ENCODE data around the gene BCL2L12. TPM values are rescaled to one million over a fixed set of nuclear protein-coding genes. Genes with fewer than 3 reads are reported as not detected.
A peak's percentile ranks its signal among the peaks of the same experiment; 100 is the strongest.

Gene BCL2L12
- total and polyA plus RNA-seq, 4 donors, result 1.6 to 15.7 (median 6.8) TPM

GRCh38 chr19:49642492-49643035 lies 23.2 kb upstream of the BCL2L12 start:
- no peaks in the 10 kb centered on the region for H3K9me3 ChIP-seq (ENCODE audit: control insufficient read depth in 4 of 4, low read length in 3 of 4)
- peaks cover 2 to 9% (median 7%) of the 10 kb centered on the region in 4 donors for H3K36me3 ChIP-seq (ENCODE audit: control insufficient read depth in 4 of 4, insufficient read depth in 3 of 4, low read depth in 1 of 4, low read length in 3 of 4)
- peaks cover 0 to 32% (median 17%) of the 10 kb centered on the region in 4 donors for H3K4me1 ChIP-seq (ENCODE audit: control insufficient read depth in 4 of 4, insufficient read depth in 4 of 4, low read length in 3 of 4)
- TF ChIP-seq GABPA (IDR thresholded peaks at IDR 0.05 in 1 of 2, conservative IDR thresholded peaks at IDR 0.05 in 1 of 2), result no peak
- no peak for TF ChIP-seq ATF3 (IDR thresholded peaks at IDR 0.05)
- TF ChIP-seq MAX (IDR thresholded peaks at IDR 0.05), result no peak
- no peak for TF ChIP-seq HNF4A (conservative IDR thresholded peaks at IDR 0.05)
- TF ChIP-seq FOXA2 (IDR thresholded peaks at IDR 0.05), result no peak
- TF ChIP-seq RXRA (IDR thresholded peaks at IDR 0.05), result no peak
- WGBS, result 10% methylated on average over 5 of the region's 5 CpGs
- H3K4me3 ChIP-seq (ENCODE audit: low read depth in 1 of 3, low read length in 3 of 3), result peak overlapping the region; percentile 76 to 99 (median 81)
- H3K27ac ChIP-seq (ENCODE audit: low read depth in 1 of 2, low read length in 2 of 2), result peak overlapping the region; percentile 70 to 84
- H3K9ac ChIP-seq (ENCODE audit: low read depth in 1 of 2, low read length in 2 of 2), result peak overlapping the region; percentile 73 to 98
- DNase-seq (ENCODE audit: low spot score), result no peak
- H3K27me3 ChIP-seq (ENCODE audit: control insufficient read depth in 4 of 4, insufficient read depth in 4 of 4, low read length in 3 of 4), result no peaks in the 10 kb centered on the region

GRCh38 chr19:49643466-49643865 lies 22.3 kb upstream of the BCL2L12 start:
- no peak for DNase-seq (ENCODE audit: low spot score)
- Histone ChIP-seq H3K4me1 (ENCODE audit: control insufficient read depth in 4 of 4, insufficient read depth in 4 of 4, low read length in 3 of 4) (peaks cover 0 to 32% (median 16%) of the 10 kb centered on the region in 4 donors), H3K27ac (ENCODE audit: low read depth in 1 of 2, low read length in 2 of 2) (no peak overlapping the region), H3K27me3 (ENCODE audit: control insufficient read depth in 4 of 4, insufficient read depth in 4 of 4, low read length in 3 of 4) (no peaks in the 10 kb centered on the region), H3K9me3 (ENCODE audit: control insufficient read depth in 4 of 4, low read length in 3 of 4) (no peaks in the 10 kb centered on the region), H3K36me3 (ENCODE audit: control insufficient read depth in 4 of 4, insufficient read depth in 3 of 4, low read depth in 1 of 4, low read length in 3 of 4) (peaks cover 2 to 9% (median 7%) of the 10 kb centered on the region in 4 donors), H3K9ac (ENCODE audit: low read depth in 1 of 2, low read length in 2 of 2) (peak overlapping the region in 1 of 2 donors; percentile 98), H3K4me3 (ENCODE audit: low read depth in 1 of 3, low read length in 3 of 3) (no peak overlapping the region)
- no peak for TF ChIP-seq RXRA (IDR thresholded peaks at IDR 0.05)
- TF ChIP-seq REST (IDR thresholded peaks at IDR 0.05), result no peak
- no peak for TF ChIP-seq RAD21 (IDR thresholded peaks at IDR 0.05)
- 88% methylated on average over 2 of the region's 2 CpGs for WGBS

- no peak for DNase-seq (ENCODE audit: low spot score)
- Histone ChIP-seq H3K36me3 (ENCODE audit: control insufficient read depth in 4 of 4, insufficient read depth in 3 of 4, low read depth in 1 of 4, low read length in 3 of 4) (peaks cover 5 to 25% (median 20%) of the 10 kb centered on the region in 4 donors), H3K27ac (ENCODE audit: low read depth in 1 of 2, low read length in 2 of 2) (no peak overlapping the region), H3K4me1 (ENCODE audit: control insufficient read depth in 4 of 4, insufficient read depth in 4 of 4, low read length in 3 of 4) (peaks cover 0 to 26% (median 13%) of the 10 kb centered on the region in 4 donors), H3K9me3 (ENCODE audit: control insufficient read depth in 4 of 4, low read length in 3 of 4) (no peaks in the 10 kb centered on the region), H3K27me3 (ENCODE audit: control insufficient read depth in 4 of 4, insufficient read depth in 4 of 4, low read length in 3 of 4) (no peaks in the 10 kb centered on the region), H3K4me3 (ENCODE audit: low read depth in 1 of 3, low read length in 3 of 3) (no peak overlapping the region), H3K9ac (ENCODE audit: low read depth in 1 of 2, low read length in 2 of 2) (no peak overlapping the region)
- 94% methylated on average over 11 of the region's 11 CpGs for WGBS
- TF ChIP-seq RXRA (IDR thresholded peaks at IDR 0.05) (no peak), NR2F2 (IDR thresholded peaks at IDR 0.05) (no peak), ZBTB33 (IDR thresholded peaks at IDR 0.05) (no peak), EGR1 (IDR thresholded peaks at IDR 0.05; ENCODE audit: low read depth in 2 of 2) (no peak), SP1 (IDR thresholded peaks at IDR 0.05) (no peak), YY1 (IDR thresholded peaks at IDR 0.05) (no peak), FOXA1 (IDR thresholded peaks at IDR 0.05) (no peak), ATF3 (IDR thresholded peaks at IDR 0.05) (no peak), HNF4G (IDR thresholded peaks at IDR 0.05) (no peak), CTCF (IDR thresholded peaks at IDR 0.05; ENCODE audit: low read depth, low read length, missing input control) (no peak), FOXA2 (IDR thresholded peaks at IDR 0.05) (no peak), GABPA (IDR thresholded peaks at IDR 0.05 in 1 of 2, conservative IDR thresholded peaks at IDR 0.05 in 1 of 2) (no peak), MAX (IDR thresholded peaks at IDR 0.05) (no peak), JUND (IDR thresholded peaks at IDR 0.05) (no peak), RAD21 (IDR thresholded peaks at IDR 0.05) (no peak)
These were observed 20.1 kb upstream of the BCL2L12 start for GRCh38 chr19:49645592-49645991.
